HG03558 (cell line): ENCODE data around the gene KCNJ6.

Experiments used
- ATAC-seq: cut with Tn5 transposase; IDR thresholded peaks from one replicate; pipeline ENCODE4 v1.9.1; 2021; ENCODE audit warnings: moderate number of reproducible peaks; ENCODE audit not compliant: unreplicated experiment; ENCODE audit errors: extremely low read depth

Gene KCNJ6

DNA sequence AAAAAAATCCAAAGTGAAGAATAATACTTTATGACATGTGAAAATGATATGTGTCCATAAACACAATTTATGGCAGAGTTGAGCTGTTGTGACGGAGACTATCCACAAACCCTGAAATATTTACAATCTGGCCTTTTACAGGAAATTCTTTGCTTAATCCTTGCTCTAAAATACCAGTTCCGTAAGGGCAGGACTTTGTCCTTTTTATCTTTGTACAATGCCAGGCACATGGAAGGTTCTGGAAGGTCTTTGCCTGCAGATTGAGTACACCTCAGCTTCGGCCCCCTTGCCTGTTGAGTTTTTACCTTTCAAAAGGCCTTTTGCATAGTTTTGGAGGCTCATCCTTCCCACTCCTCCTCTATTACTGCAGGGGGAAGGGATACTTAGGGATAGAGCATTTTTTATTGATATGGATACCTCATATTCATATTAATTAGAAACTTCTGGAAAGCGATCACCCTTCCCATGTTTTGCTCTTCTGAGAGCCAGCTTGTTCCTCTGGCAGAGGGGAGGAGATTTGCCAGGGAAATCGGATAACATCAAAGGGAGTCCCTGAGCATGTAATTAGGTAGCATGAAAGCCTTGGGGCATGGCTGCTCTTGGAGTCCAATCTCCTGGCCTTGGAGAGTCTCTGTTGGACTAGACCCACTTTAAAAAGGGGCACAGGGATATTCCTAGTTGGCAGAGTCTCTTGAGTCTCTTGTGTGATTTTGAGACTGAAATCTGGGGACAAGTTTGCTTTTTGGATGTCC, 217.1 kb downstream of the KCNJ6 start:
- ATAC-seq, result no peak

DNA sequence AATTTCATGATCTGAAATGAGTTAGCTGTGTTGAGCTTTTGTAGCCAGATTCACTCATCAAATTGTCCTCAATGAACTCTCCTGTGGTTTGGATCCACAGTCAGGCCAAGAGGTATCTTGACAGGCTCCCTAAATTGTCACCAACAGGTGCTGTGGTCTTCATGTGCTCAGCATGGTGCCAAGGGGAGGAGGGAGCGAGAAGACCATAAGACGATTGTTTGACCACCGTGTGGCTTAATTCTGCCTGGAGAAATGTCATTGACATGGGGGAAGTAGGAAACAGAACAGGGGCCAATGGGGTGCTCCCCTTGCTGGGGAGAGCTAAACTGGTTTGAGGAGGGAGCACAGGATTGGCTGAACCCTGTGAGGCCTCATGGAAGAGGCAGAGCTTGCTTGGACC, 219.3 kb downstream of the KCNJ6 start:
- no peak for ATAC-seq

DNA sequence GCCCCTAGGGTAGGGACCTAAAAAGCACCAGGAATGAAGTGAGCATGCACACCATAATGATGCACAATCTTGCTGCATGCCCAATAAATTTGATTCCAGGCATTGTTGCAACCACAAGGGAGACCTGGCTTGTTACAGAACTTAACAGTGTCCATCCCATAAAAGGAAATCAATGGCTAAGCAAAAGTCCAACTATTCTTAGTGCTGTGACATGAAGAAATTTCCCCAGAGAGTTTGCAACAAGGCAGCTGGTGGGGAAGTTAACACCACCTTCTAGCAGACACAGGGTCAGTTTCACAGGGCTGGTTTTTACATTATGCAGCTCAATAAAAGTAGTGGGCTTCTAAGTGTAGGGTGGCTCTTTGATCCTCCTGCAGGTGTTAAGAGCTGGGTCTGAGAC, 221.1 kb downstream of the KCNJ6 start:
- no peak for ATAC-seq

DNA sequence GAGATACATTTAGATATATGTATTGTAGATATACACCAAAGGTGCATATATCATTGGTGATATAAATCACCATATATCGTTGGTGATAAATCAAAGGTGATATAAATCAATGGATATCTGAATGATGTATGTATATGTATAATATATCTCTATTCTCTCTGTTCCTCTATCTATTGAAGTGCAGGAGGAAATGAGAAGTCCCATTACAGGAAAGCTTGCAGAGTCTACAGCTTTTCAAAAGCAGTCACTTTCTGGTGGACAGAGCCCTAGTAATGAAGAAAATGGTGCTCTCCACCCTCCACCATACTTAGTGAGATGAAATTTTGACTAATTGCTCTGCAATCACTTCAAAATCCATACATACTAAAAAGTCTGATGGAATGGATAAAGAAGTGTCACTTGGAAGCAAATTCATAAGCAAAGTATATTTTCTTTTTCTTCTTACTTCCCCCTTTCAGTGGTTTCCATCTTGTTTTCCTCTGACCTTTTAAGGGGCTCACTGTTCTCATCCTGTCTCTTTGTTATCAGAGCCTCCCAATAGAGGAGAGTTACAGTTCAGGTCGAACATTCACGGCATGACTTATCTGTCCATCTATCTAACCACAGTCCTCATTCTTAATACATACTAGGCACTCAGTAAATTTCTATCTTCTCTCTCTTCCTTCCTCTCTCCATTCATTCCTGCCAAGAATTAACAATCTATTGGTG, 227.2 kb downstream of the KCNJ6 start:
- ATAC-seq, result no peak

DNA sequence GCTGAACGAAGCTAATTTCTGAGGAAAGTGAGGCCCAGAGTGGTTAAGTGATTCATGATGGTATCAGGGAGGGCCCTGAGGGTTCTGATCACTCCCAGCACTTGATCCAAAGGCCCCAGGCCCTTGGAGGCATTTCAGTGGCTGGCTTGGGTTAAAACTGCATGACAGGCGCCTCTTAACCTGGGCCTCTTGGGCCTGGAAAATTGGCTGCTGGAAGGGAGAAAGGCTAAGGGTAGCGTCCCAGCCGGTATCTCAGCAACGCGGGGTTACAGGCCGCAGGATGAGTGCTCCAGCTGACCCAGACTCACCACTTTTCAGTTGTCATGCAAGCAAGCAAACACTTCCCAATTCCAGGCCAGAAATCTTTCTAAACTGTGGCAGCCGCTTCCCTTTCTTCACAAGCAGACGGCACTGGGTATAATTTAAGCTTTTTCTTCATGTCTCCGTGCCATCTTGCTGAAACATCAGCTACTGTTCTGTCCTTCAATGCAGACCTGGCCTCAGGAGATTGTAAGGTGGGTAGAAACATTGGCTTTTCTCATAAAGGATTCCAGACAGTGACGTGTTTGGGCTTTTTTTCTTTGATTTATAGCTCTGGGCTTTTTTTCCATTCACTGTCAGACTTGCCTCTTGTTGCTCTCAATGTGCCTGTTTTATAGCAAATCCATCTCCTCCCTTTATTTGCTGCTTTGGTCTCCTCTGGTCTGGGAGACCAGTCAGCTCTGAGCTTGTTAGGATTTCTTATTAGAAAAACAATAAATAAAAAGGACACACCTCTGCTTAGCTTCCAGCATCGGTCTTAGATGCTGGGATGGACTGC, 229.1 kb downstream of the KCNJ6 start:
- ATAC-seq, result no peak

DNA sequence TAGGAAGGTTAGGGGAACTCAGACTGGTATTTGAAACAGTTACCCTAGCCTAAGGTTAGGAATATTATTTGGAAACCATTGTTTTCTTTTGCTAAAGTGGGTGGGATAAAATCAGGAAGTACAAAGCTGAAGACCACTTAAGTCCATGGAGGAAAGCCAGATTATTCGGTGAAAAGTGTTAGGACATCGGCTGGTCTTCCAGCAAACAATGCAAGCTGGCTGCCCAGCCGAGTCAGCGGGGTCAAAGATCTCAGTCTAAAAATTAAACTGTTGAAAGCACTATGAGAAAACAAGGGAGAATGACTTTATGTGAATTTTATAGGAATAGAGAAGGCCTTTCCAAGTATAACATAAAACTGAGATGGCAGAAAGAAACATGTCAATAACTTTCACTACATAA, 231.7 kb downstream of the KCNJ6 start:
- no peak for ATAC-seq

DNA sequence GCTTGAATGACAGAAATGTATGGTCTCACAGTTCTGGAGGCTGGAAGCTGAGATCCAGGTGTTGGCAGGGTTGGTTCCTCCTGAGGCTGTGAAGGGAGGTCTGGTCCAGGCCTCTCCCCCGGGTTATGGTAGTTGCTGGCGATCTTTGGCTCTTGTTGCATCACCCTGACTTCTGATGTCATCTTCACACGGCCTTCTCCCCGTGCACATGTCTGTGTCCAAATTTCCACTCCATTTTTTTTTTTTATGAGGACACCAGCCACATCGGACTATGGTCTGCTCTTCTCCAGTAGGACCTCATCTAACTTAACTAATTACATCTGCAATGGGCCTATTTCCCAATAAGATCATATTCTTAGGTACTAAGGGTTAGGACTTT, 232.2 kb downstream of the KCNJ6 start:
- no peak for ATAC-seq

DNA sequence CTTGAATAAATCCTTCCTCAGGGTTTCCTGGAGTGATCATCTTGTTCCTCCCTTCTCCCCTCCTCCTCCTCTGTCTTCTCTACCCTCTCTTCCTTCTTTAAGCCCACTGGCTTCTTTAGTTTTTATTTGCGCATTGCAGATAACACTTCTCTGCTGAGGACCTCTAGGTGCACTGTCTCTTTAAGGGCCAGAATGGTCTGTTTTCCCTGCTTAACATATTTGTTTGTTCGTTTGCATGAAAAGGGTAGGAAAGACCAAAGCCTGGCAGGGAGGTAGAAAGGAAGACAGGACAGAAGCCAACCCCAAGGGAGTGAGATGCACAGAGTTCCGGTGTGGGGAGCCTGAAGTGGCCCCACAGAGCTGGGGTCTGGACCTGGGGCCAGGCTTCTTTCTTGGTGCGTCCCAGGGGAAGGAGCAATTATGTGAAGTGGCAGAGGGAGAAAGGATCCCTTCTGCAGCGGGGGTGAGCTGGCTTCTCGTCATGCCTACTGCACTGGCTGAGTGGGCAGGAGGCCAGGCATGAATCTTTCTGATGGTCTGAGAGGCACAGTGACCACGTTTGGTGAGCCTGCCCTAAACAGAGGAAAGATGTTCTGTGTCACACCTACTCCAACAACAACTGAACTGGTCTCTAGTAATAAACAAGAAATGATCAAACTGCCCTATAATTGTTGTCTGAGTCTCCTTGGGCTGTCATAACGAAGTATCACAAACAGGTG, 232.7 kb downstream of the KCNJ6 start:
- ATAC-seq, result no peak

DNA sequence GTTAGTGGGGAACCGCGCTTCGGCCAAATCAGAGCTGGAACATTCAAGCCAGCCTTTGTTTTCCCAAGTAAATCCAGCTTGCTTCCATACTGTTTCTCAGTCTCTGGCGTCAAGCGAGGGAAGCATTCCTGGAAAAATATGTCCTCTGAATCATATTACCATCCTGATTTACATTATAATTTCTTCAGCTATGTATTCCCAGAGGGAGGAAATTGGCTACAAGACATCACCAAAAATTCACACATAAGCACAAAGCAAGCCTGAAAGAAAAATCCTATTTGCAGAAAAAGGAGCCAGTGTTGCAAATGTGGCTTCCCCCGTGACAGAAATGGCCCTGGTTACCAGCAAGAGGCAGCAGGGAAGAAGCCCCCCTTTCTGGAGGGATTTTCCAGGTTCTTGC, 233.3 kb downstream of the KCNJ6 start:
- no peak for ATAC-seq

DNA sequence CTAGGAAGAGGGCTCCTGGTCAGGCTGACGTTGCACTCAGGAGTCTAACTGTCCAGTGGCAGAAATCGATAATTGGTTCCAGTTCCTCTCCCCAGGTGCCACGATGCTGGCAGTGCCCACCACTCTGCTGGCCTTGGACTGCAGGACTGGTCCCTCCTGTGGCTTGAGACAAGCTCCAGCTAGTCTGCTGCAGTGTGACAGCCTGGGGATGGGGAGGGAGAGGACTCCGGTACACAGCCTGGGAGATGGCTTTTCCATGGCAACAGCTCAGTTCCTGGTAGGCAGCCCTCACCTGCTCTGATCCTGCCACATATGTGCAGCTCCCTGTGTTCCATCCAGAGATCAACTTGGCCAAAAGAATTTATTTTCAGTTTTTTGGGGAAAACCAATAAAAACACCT, 239.3 kb downstream of the KCNJ6 start:
- no peak for ATAC-seq

DNA sequence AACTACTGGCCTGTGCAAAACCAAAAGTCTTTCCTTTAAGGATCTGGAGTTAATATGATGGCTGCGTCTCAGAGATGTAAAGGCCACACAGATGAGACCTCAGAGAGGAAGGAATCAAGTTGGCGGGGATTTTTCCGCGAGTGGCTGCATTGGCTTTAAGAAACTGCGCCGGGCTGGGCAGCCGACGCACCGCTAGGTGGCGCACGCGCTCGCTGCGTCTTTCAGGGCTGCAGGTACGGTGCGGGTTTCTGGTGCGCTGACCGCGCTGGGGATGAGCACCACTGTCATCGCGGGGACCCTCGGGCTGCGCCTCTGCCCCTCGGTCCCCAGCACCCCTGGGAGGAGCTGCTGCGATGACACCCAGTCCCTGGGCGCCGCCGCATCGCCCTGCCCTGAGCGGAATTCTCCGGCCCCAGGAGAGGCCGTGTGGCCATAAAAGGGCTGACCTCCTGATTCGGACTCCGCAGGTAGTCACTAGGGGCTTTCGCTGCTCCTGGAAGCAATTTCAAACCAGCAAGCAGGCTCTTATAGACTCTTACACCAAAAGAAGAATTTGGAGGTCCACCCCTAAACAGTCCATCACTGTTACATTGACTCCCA, 241.0 kb downstream of the KCNJ6 start:
- ATAC-seq, result no peak

DNA sequence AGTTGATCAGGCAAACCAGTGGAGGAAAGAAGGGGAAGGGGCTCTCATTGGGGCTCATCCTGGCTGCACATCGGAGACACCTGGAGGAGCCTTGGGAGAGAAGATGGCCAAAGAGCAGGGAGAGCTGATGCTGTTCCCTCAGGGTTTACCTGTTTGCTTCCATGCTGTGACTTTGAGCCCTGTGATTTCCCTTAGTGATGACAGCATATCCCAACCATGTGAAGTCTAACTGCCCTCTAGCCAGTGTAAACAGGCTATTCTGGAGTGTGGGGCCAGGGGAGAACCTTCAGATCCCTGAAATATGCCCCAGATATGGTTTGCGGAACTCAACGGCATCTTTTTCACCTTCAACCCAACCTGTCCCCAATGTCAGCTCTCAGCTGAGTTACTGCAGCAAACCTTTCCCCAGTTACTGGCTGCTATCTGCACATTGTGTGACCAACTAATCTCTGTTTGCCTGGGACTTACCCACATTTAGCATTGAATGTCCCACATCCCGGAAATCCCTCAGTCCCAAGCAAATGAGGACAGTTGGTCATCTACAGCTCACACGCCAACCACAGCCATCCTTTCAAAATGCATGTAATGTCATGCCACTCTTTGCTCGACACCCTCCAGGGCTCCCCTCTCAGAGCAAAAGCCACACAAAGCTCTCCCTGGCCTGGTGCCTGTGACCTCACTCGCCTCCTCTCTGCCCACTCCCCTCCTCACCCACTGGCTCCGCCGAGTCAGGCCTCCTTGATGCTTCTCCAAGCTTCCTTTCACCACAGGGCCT, 242.3 kb downstream of the KCNJ6 start:
- no peak for ATAC-seq

DNA sequence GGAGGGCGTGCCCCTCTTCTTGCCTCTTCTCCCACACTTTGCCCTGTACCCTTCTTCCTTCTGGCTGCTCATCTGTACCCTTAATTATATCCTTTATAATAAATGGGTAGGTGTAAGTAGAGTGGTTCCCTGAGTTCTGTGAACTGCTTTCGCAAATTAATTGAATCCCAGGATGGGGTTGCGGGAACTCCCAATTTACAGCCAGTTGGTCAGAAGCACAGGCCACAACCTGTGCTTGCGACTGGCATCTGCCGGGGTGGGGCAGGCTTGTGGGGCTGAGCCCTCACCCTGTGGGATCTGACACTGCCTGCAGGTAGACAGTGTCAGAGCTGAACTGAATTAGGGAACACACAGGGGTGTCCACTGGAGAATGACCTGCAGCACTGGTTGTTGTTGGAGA, 244.9 kb downstream of the KCNJ6 start:
- ATAC-seq, result no peak

DNA sequence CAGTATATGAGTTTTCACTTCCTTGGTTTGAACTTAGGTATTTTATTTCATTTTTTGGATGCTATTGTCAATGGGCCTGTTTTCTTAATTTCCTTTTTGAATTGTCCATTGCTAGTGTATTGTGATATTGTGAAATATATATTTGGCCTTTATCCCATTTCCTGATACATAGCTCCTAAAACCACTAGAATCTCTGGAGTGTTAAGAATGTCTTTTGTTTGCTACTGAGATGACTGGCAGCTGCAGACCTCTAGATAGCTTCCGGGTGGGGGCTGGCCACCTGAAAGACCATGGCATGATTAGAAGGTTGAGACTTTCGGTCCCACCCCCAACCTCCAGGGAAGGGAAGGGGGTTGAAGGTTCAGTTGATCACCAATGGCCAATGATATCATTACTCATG, 245.4 kb downstream of the KCNJ6 start:
- no peak for ATAC-seq

DNA sequence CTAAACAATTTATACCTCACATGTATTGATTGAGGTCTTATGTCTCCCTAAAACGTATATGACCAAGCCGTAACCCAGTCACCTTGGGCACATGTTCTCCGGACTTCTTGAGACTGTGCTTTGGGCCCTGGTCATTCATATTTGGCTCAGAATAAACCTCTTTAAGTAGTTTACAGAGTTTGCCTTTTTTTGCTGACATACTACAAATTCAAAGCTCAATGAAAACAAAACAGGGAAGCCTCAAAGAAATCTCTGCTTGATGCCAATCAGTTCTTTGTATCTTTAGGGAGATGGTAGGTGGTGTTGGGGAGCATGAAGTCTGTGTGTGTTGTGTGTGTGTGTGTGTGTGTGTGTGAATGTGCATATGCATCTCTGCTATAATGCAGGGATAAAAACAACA, 247.0 kb downstream of the KCNJ6 start:
- no peak for ATAC-seq

DNA sequence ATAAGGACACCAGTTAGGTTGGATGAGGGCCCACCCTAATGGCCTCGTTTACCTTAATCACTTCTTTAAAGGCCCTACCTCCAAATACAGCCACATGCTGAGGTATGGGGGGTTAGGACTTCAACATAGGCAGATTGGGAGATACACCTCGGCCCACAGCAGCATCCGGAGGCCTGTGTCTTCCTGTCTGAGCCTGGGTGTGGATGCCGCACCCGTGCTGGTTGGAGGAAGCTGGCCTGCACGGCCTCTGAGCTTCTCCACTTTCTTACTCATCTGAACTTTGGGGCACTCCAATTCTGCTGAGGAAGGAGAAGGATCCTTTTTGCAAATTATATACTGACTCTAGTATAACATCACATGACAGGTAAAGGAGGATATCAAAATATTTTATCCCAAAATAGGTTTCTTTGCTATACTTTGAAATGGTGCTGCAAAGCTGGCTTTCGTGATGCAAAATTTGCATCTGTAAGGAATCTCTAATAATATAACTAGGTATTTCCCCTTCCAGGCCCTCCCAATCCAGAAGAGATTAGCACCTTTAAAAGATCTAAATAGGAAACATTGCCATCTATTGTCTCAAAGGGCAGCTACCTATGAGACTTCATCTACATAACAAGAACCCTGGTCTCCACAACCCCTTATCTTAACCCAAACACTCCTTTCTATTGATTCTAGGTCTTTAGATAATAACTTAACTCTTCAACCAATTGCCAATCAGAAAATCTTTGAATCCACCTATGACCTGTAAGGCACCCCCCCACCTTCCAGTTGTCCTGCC, 247.6 kb downstream of the KCNJ6 start:
- ATAC-seq, result no peak

DNA sequence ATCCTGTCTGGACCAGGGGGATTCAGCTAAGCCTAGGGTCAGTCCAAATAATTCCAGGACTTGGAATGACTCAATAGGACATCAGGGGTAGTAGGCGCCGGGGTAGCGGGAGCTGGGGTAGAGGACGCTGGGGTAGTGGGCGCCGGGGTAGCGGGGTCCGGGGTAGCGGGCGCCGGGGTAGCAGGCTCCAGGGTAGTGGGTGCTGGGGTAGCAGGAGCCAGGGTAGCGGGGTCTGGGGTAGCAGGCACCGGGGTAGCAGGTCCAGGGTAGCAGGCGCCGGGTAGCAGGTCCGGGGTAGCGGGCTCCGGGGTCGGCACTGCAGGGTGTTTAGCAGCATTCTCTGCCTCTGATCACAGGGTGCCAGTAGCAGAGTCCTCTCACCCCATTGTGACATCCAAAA, 248.9 kb downstream of the KCNJ6 start:
- no peak for ATAC-seq

DNA sequence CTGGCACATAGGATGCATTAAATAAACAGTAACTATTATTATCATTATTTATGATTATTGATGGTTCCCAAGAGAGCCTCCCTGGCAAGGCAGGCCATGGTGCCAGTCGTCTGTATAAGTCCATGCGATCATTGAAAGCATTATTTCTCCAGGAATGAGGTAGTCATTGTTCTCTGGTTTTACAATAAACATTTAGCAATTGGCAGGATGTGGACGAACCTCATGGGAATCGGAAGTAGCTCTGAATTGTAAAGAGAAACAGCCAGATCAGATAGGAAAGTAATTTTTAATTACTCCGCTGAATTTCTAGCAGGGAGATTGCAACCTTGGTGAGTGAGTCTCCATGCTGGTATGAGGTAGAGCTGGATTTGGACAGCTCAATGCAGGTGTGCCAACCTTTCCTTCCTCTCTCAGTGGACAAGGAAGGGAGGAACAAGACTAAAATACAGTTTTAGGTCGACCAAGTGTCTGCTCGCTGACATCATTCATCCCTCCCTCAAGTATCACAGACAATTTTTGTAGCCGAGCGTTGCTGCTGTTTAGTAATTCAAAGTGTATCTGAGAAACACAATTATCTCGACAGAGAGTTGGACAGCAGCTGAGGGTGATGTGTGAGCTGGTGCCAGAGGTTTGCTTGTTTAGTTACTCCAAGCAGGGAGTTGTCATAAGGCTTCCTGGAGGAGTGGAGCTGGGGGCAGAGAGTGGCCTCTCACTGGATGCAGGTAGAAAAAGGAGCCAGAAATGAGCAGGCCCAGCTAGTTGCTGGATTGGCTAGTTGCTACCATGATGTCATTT, 250.8 kb downstream of the KCNJ6 start:
- no peak for ATAC-seq
